Upper lobe of left lung (tissue), 6 donors: ENCODE results near the gene PIK3C2B. TPM values are rescaled to one million over a fixed set of nuclear protein-coding genes. Genes with fewer than 3 reads are reported as not detected.
A peak's percentile ranks its signal among the peaks of the same experiment; 100 is the strongest.

Experiments used
- ATAC-seq, 2 donors: fragments of 200-7000 bp; cut with Tn5 transposase; one replicate each; pipeline ENCODE4 v1.9.1; 2022; ENCODE audit warnings: mild to moderate bottlenecking in 2 of 2, moderate library complexity in 2 of 2; ENCODE audit not compliant: low FRiP score in 2 of 2
- DNase-seq, 2 donors: peaks; one replicate each; pipeline ENCODE4 v3.0.0-alpha.2; 2019 to 2020
- H3K27ac ChIP-seq, 4 donors: fragments of 200-600 bp; sonication (generic); one replicate each; pipeline ENCODE4 v1.5.1; 2016 to 2019
- H3K27me3 ChIP-seq, 4 donors: fragments of 200-600 bp; sonication (generic); one replicate each; pipeline ENCODE4 v1.5.1; 2017 to 2019
- H3K36me3 ChIP-seq, 4 donors: fragments of 200-600 bp; sonication (generic); one replicate each; pipeline ENCODE4 v1.5.1; 2016 to 2019
- H3K4me1 ChIP-seq, 4 donors: fragments of 200-600 bp; sonication (generic); one replicate each; pipeline ENCODE4 v1.5.1; 2018 to 2019
- H3K4me3 ChIP-seq, 4 donors: fragments of 200-600 bp; sonication (generic); one replicate each; pipeline ENCODE4 v1.5.1; 2017 to 2019; ENCODE audit warnings: mild to moderate bottlenecking in 2 of 4, moderate library complexity in 1 of 4
- H3K9me3 ChIP-seq, 4 donors: fragments of 200-600 bp; sonication (generic); one replicate each; pipeline ENCODE4 v1.5.1; 2018 to 2019
- EP300 ChIP-seq, 4 donors: sonication (generic); formaldehyde crosslinking; IDR thresholded peaks; one replicate each; pipeline ENCODE4 v1.5.1; 2017; ENCODE audit warnings: antibody characterized with exemption in 4 of 4, control low read depth in 2 of 4
- POLR2A ChIP-seq, 4 donors: fragments of 450-650 bp; IDR thresholded peaks; one replicate each; pipeline ENCODE4 v1.5.1; 2016 to 2017; ENCODE audit warnings: antibody characterized with exemption in 4 of 4, mild to moderate bottlenecking in 2 of 4
- POLR2AphosphoS5 ChIP-seq, 2 donors: sonication (generic); formaldehyde crosslinking; IDR thresholded peaks; one replicate each; pipeline ENCODE4 v1.5.1; 2017; ENCODE audit warnings: antibody characterized with exemption in 2 of 2
- WGBS, 2 donors: methylation state at CpG; one replicate each; pipeline ENCODE4 v1.1.5; 2017 to 2018; 5-methylcytosine and 5-hydroxymethylcytosine counted together
- total RNA-seq, 6 donors: library from RNA; depleted of rRNA in 4 of 6; stranded (reverse); fragments of >200 nt in 4 of 6; gene quantifications; one replicate each; pipeline versions ENCODE4 v1.1.0 to v1.2.1, GENCODE V29; 2016 to 2021
- TF ChIP-seq, protein P1 (sequence below), 6 experiments: fragments of 450-650 bp in 4 of 6; fragments of 200-600 bp in 2 of 6; sonication (generic) in 2 of 6; IDR thresholded peaks; one replicate each; pipeline ENCODE4 v1.5.1; 2016 to 2019; ENCODE audit warnings: antibody characterized with exemption in 6 of 6
- donor health status: DM: no; HTN: no; CAD: no; lungs with moderate emphysema.
- donor health status: DM: no; HTN: yes; CAD: no; lungs with severe emphysema.

Gene PIK3C2B
- total RNA-seq, 6 donors from 2014 or later: 14.1 to 84.9 (median 39.9) TPM

DNA sequence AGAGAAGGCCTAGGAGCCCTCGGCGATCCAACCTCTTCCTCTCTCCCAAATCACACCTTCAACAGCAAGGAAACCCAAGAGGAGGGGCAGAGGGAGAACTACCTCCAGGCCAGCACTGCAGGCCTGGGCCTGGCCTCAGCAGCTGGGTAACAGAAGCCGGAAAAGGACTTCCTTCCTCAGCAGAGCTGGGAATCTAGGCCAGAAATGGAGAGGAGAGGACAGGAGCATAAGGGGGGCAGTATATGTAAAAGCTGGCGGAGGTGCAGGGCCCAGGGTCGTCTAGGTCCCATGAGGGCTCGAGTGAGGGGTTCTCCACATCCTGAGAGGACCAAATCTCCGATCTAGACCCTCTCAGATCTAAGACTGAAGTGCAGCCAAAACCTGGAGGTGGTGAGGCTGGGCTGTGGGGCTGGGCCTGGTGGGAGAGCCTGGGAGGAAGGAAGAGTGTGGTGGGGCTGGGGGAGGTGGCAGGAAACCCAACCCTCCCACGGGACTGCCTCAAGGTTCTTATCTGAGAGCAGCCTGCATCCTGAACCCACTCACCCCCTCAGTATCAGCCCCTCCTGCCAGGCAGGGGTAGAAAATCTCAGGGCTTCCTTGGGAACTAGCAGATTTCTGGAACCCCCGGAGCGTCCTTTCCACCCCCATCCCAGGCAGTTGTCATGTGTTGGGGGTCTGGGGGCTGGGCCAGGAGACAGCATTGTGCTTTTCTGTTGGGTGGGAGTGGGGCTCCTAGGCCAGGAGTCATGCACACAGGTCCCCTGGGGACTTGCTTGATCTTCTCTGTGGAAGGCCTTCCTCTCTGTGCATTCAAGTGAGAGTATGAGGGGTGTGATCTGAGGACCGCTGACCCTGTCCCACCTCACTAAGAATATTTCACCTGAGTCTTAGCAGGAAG is 33.0 kb downstream of the PIK3C2B start:
- WGBS, 2 donors: 45% methylated on average over 10 to 11 of the region's 11 CpGs
- Histone ChIP-seq H3K4me1 (peaks cover 61 to 64% (median 63%) of the 10 kb centered on the region in 4 donors), H3K27ac (peak overlapping the region; percentile 75 to 85 (median 80)), H3K4me3 (no peak overlapping the region), H3K36me3 (peaks cover 0 to 31% (median 19%) of the 10 kb centered on the region in 4 donors), H3K9me3 (no peaks in the 10 kb centered on the region), H3K27me3 (no peaks in the 10 kb centered on the region)
- peak in 1 of 2 donors; percentile 46 for TF ChIP-seq POLR2AphosphoS5 (IDR thresholded peaks at IDR 0.05)
- peak in 2 of 4 donors; percentile 65 to 72 for TF ChIP-seq EP300 (IDR thresholded peaks at IDR 0.05)
- no peak for TF ChIP-seq POLR2A (IDR thresholded peaks at IDR 0.05)
- ATAC-seq (peak in 1 of 2 donors; percentile 72), DNase-seq (peak in 1 of 2 donors; percentile 45)

DNA sequence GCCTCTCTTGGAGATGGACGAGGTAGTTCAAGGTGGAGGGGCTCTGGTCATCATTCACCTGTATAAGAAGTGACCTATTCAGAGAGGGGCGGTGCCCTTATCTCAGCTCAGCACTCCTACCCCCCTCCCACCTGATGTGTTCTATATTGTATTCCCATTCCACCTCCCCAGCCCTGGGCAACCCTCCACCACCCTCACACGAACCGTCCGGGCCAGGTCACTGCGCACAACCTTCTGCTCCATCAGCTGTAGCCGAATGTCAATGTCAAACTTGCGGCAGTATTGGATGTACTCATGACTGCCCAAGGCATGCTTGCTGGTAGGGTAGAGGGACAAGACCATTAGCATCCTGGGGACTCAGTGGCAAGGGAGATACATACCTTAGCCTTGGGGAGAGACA is 34.3 kb downstream of the PIK3C2B start:
- H3K27ac ChIP-seq: peak overlapping the region; percentile 75 to 85 (median 80)
- H3K4me1 ChIP-seq: peaks cover 49 to 52% (median 50%) of the 10 kb centered on the region in 4 donors

DNA sequence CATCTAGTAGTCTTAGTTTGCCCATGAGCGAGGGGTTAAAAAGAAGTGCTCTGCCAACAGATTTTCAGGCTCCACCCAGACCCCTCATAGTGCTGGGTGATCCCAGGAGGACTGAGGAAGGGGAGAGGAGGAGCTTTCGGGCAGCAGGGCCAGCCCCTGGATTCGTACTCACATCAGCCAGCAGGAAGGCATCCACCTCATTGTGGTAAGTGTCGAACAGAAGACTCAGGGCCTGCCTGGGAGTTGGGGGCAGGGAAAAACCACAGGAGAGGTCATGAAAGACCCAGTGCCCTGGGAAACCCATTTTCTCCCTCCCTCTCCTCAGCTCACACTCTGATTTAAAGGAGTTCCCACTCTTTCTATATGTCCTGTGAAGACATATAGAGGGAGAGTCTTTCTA is 34.9 kb downstream of the PIK3C2B start:
- Histone ChIP-seq H3K27me3 (no peaks in the 10 kb centered on the region), H3K4me1 (peaks cover 42 to 46% (median 45%) of the 10 kb centered on the region in 4 donors), H3K4me3 (no peak overlapping the region), H3K36me3 (peaks cover 0 to 41% (median 26%) of the 10 kb centered on the region in 4 donors), H3K9me3 (no peaks in the 10 kb centered on the region), H3K27ac (peak overlapping the region; percentile 75 to 85 (median 80))
- TF ChIP-seq EP300 (IDR thresholded peaks at IDR 0.05): no peak
- TF ChIP-seq, protein P1, sequence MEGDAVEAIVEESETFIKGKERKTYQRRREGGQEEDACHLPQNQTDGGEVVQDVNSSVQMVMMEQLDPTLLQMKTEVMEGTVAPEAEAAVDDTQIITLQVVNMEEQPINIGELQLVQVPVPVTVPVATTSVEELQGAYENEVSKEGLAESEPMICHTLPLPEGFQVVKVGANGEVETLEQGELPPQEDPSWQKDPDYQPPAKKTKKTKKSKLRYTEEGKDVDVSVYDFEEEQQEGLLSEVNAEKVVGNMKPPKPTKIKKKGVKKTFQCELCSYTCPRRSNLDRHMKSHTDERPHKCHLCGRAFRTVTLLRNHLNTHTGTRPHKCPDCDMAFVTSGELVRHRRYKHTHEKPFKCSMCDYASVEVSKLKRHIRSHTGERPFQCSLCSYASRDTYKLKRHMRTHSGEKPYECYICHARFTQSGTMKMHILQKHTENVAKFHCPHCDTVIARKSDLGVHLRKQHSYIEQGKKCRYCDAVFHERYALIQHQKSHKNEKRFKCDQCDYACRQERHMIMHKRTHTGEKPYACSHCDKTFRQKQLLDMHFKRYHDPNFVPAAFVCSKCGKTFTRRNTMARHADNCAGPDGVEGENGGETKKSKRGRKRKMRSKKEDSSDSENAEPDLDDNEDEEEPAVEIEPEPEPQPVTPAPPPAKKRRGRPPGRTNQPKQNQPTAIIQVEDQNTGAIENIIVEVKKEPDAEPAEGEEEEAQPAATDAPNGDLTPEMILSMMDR (IDR thresholded peaks at IDR 0.05): no peak
- no peak for TF ChIP-seq POLR2A (IDR thresholded peaks at IDR 0.05)
- TF ChIP-seq POLR2AphosphoS5 (IDR thresholded peaks at IDR 0.05): no peak
- WGBS, 2 donors: 69 to 71% methylated on average over 3 to 4 of the region's 4 CpGs
- no peak for ATAC-seq
- no peak for DNase-seq

More for the DNA sequence above, 34.3 kb downstream of the PIK3C2B start:
- Histone ChIP-seq H3K27me3 (no peaks in the 10 kb centered on the region), H3K9me3 (no peaks in the 10 kb centered on the region), H3K36me3 (peaks cover 0 to 36% (median 25%) of the 10 kb centered on the region in 4 donors), H3K4me3 (no peak overlapping the region)
- TF ChIP-seq POLR2A (IDR thresholded peaks at IDR 0.05) (no peak), POLR2AphosphoS5 (IDR thresholded peaks at IDR 0.05) (no peak), EP300 (IDR thresholded peaks at IDR 0.05) (no peak)
- TF ChIP-seq, protein P1 (IDR thresholded peaks at IDR 0.05): no peak
- DNase-seq: no peak
- ATAC-seq: no peak
- 93 to 97% methylated on average over 8 of the region's 8 CpGs for WGBS, 2 donors

DNA sequence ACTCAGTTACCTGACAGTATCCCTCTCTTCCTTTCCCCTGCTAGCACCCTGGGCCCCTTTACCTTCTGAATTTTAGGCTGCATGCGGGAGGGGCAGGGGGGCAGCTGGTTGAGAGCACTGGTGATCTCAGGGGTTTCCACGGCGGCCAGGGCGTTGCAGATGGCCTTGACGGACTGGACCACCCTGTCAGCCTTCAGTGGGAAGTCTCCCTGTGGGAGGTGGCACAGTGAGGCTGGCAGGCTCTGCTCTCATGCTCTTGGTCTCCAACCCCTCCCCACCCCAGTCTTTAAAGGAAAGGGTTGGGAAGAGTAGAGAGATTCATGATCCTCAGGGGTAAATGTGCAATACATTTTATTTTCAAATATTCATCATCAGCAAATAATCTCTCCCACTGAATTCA is 36.9 kb downstream of the PIK3C2B start:
- TF ChIP-seq EP300 (IDR thresholded peaks at IDR 0.05): no peak
- TF ChIP-seq, protein P1 (IDR thresholded peaks at IDR 0.05): no peak
- no peak for TF ChIP-seq POLR2A (IDR thresholded peaks at IDR 0.05)
- TF ChIP-seq POLR2AphosphoS5 (IDR thresholded peaks at IDR 0.05): no peak
- Histone ChIP-seq H3K27me3 (no peaks in the 10 kb centered on the region), H3K27ac (no peak overlapping the region), H3K4me3 (no peak overlapping the region), H3K36me3 (peaks cover 0 to 45% (median 33%) of the 10 kb centered on the region in 4 donors), H3K4me1 (peaks cover 25 to 37% (median 32%) of the 10 kb centered on the region in 4 donors), H3K9me3 (no peaks in the 10 kb centered on the region)
- DNase-seq: no peak
- no peak for ATAC-seq
- 95 to 100% methylated on average over 5 of the region's 5 CpGs for WGBS, 2 donors

DNA sequence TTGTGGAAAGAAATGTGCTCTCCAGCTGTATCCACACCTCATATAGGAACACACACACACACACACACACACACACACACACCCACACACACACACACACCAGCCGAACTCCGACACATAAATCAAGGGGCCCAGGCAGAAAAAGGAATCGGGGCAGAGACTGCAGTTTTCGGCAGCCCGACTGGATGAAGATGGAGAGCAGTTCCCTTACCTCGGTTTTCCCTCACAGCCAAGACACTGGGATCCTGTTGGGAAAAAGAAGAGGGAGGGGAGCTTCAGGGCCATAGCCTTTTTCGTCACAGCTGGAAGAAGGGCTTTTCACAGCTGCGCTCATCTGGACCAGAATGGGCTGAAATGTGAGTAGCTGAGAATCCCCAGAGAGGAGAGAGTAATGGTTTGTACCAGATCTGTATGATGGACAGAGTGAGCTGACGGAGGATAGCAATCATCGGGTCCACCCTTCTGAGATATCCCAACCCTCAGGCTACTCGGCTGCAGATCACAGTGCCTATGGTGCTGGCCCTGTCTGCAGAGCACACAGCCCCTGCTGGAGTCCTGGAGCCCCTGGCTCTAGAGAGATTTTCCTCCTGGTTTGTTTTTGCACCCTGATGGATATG is 37.7 kb downstream of the PIK3C2B start:
- Histone ChIP-seq H3K9me3 (no peaks in the 10 kb centered on the region), H3K27me3 (no peaks in the 10 kb centered on the region), H3K36me3 (peaks cover 0 to 45% (median 33%) of the 10 kb centered on the region in 4 donors), H3K4me1 (peaks cover 19 to 34% (median 30%) of the 10 kb centered on the region in 4 donors), H3K27ac (peak overlapping the region in 1 of 4 donors; percentile 41), H3K4me3 (no peak overlapping the region)
- peak in 1 of 2 donors; percentile 91 for ATAC-seq
- no peak for DNase-seq
- 69 to 77% methylated on average over 11 of the region's 11 CpGs for WGBS, 2 donors
- no peak for TF ChIP-seq EP300 (IDR thresholded peaks at IDR 0.05)
- TF ChIP-seq, protein P1 (IDR thresholded peaks at IDR 0.05): no peak
- TF ChIP-seq POLR2AphosphoS5 (IDR thresholded peaks at IDR 0.05): no peak
- TF ChIP-seq POLR2A (IDR thresholded peaks at IDR 0.05): no peak
